Measurements from ENCODE around the gene PMS1.
"Not testable (repeated sequence)": the region's sequence is repeated elsewhere in the genome, so short reads cannot be mapped to it uniquely, and the experiment has no call there.

PMS1 gene

DNA sequence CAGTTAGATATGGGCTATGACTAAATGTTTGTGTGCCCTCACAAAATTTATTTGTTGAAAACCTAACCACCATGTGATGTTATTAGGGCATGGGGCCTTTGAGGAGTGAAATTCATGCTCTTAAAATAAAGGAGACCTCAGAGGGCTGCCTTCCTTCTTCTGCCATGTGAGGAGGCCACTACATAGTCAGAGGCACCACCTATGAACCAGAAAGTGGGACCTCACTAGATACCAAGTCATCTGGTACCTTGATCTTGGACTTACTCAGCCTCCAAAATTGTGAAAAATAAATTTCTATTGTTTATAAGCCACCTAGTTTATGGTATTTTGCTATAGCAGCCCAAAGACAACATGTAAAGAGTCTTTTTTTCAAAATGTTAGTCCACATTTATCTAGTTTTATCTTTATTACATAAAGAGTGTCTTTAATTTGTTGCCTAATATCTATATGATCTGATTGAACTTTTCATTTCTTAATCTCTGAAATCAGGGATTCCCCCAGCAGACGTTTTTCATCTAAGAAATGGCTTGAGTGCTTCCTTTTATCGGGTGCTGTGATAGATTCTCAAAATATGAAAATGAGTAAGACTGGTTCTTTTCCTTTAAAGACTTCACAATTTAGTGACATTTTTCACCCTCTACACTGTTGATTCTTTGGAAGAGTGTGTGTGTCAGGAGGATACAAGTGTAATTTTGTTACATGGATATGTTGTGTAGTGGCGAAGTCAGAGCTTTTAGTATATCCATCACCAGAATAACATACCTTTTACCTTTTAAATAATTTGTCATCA lies 34.2 kb downstream of the PMS1 start:
- peaks cover 30% of the 10 kb centered on the region for H3K36me3 ChIP-seq (ENCODE audit: control insufficient read depth, insufficient read depth, low read length)
- no peaks in the 10 kb centered on the region for H3K4me1 ChIP-seq (ENCODE audit: control insufficient read depth, insufficient read depth, low read length, poor library complexity, severe bottlenecking)
- WGBS, 2 experiments (ENCODE audit: insufficient coverage in 2 of 2), result 100% methylated on average over 2 of the region's 3 CpGs; no CpG with 5 or more reads in 1 of the 2 experiments
- H3K4me3 ChIP-seq (ENCODE audit: extremely low read depth, insufficient read depth, low read length, poor library complexity, severe bottlenecking), result no peak overlapping the region
- H3K9me3 ChIP-seq (ENCODE audit: control insufficient read depth, low read length), result no peaks in the 10 kb centered on the region
- H3K27ac ChIP-seq (ENCODE audit: low read depth, low read length, severe bottlenecking), result no peak overlapping the region

- H3K9me3 ChIP-seq (ENCODE audit: control insufficient read depth, low read length), result no peaks in the 10 kb centered on the region
- H3K4me3 ChIP-seq (ENCODE audit: extremely low read depth, insufficient read depth, low read length, poor library complexity, severe bottlenecking), result no peak overlapping the region
- no peaks in the 10 kb centered on the region for H3K4me1 ChIP-seq (ENCODE audit: control insufficient read depth, insufficient read depth, low read length, poor library complexity, severe bottlenecking)
- H3K27ac ChIP-seq (ENCODE audit: low read depth, low read length, severe bottlenecking), result no peak overlapping the region
- no CpG with 5 or more reads among the region's 1 CpG for WGBS, 2 experiments (ENCODE audit: insufficient coverage in 2 of 2)
- peaks cover 23% of the 10 kb centered on the region for H3K36me3 ChIP-seq (ENCODE audit: control insufficient read depth, insufficient read depth, low read length)
Measured at GRCh38 chr2:189819297-189819704, 35.1 kb downstream of the PMS1 start.

GRCh38 chr2:189821953-189822748 lies 37.9 kb downstream of the PMS1 start:
- 92 to 93% methylated on average over 14 to 25 of the region's 33 CpGs for WGBS, 2 experiments (ENCODE audit: insufficient coverage in 2 of 2)
- H3K36me3 ChIP-seq (ENCODE audit: control insufficient read depth, insufficient read depth, low read length), result peaks cover 14% of the 10 kb centered on the region
- peaks cover 4% of the 10 kb centered on the region for H3K4me1 ChIP-seq (ENCODE audit: control insufficient read depth, insufficient read depth, low read length, poor library complexity, severe bottlenecking)
- no peak overlapping the region for H3K27ac ChIP-seq (ENCODE audit: low read depth, low read length, severe bottlenecking)
- H3K9me3 ChIP-seq (ENCODE audit: control insufficient read depth, low read length), result no peaks in the 10 kb centered on the region
- no peak overlapping the region for H3K4me3 ChIP-seq (ENCODE audit: extremely low read depth, insufficient read depth, low read length, poor library complexity, severe bottlenecking)

GRCh38 chr2:189824694-189825396 lies 40.6 kb downstream of the PMS1 start:
- H3K9me3 ChIP-seq (ENCODE audit: control insufficient read depth, low read length), result no peaks in the 10 kb centered on the region
- no peak overlapping the region for H3K27ac ChIP-seq (ENCODE audit: low read depth, low read length, severe bottlenecking)
- peaks cover 5% of the 10 kb centered on the region for H3K36me3 ChIP-seq (ENCODE audit: control insufficient read depth, insufficient read depth, low read length)
- H3K4me1 ChIP-seq (ENCODE audit: control insufficient read depth, insufficient read depth, low read length, poor library complexity, severe bottlenecking), result peaks cover 4% of the 10 kb centered on the region
- WGBS, 2 experiments (ENCODE audit: insufficient coverage in 2 of 2), result 100% methylated on average over 2 of the region's 3 CpGs; no CpG with 5 or more reads in 1 of the 2 experiments
- H3K4me3 ChIP-seq (ENCODE audit: extremely low read depth, insufficient read depth, low read length, poor library complexity, severe bottlenecking), result no peak overlapping the region

DNA sequence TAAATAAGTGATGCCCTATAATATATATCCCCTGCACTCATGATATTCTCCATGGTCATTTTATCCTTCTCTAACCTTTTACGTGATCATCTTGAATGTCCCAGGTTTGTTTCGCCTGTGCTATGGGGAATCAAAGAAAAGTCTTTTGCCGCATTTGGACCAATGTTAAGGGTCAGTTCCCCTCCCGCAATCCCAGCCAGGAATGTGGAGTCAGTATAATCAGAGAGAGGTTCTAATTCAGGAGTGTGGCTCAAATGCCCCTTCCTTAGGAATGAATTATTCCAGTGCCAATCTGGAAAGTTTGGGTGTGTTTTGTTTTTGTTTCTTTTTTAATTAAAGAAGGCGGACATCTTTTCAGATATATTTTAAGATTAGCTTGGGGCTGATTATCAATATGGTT lies 41.8 kb downstream of the PMS1 start:
- WGBS, 2 experiments (ENCODE audit: insufficient coverage in 2 of 2), result 100% methylated on average over 1 of the region's 5 CpGs; no CpG with 5 or more reads in 1 of the 2 experiments
- peaks cover 5% of the 10 kb centered on the region for H3K36me3 ChIP-seq (ENCODE audit: control insufficient read depth, insufficient read depth, low read length)
- no peak overlapping the region for H3K4me3 ChIP-seq (ENCODE audit: extremely low read depth, insufficient read depth, low read length, poor library complexity, severe bottlenecking)
- no peak overlapping the region for H3K27ac ChIP-seq (ENCODE audit: low read depth, low read length, severe bottlenecking)
- peaks cover 4% of the 10 kb centered on the region for H3K4me1 ChIP-seq (ENCODE audit: control insufficient read depth, insufficient read depth, low read length, poor library complexity, severe bottlenecking)
- H3K9me3 ChIP-seq (ENCODE audit: control insufficient read depth, low read length), result no peaks in the 10 kb centered on the region

- Histone ChIP-seq H3K27ac (ENCODE audit: low read depth, low read length, severe bottlenecking) (no peak overlapping the region), H3K36me3 (ENCODE audit: control insufficient read depth, insufficient read depth, low read length) (no peaks in the 10 kb centered on the region), H3K9me3 (ENCODE audit: control insufficient read depth, low read length) (no peaks in the 10 kb centered on the region), H3K4me1 (ENCODE audit: control insufficient read depth, insufficient read depth, low read length, poor library complexity, severe bottlenecking) (peaks cover 4% of the 10 kb centered on the region), H3K4me3 (ENCODE audit: extremely low read depth, insufficient read depth, low read length, poor library complexity, severe bottlenecking) (no peak overlapping the region)
- WGBS, 2 experiments (ENCODE audit: insufficient coverage in 2 of 2), result 90 to 100% methylated on average over 2 to 3 of the region's 4 CpGs
Measured at GRCh38 chr2:189829102-189829833, 45.0 kb downstream of the PMS1 start.

- Histone ChIP-seq H3K27ac (ENCODE audit: low read depth, low read length, severe bottlenecking) (no peak overlapping the region), H3K4me3 (ENCODE audit: extremely low read depth, insufficient read depth, low read length, poor library complexity, severe bottlenecking) (no peak overlapping the region), H3K9me3 (ENCODE audit: control insufficient read depth, low read length) (no peaks in the 10 kb centered on the region), H3K36me3 (ENCODE audit: control insufficient read depth, insufficient read depth, low read length) (no peaks in the 10 kb centered on the region), H3K4me1 (ENCODE audit: control insufficient read depth, insufficient read depth, low read length, poor library complexity, severe bottlenecking) (peaks cover 4% of the 10 kb centered on the region)
- WGBS, 2 experiments (ENCODE audit: insufficient coverage in 2 of 2), result 100% methylated on average over 1 of the region's 1 CpG; no CpG with 5 or more reads in 1 of the 2 experiments
Measured at GRCh38 chr2:189830510-189830909, 46.3 kb downstream of the PMS1 start.

GRCh38 chr2:189834059-189834458 lies 49.8 kb downstream of the PMS1 start:
- H3K9me3 ChIP-seq (ENCODE audit: control insufficient read depth, low read length), result no peaks in the 10 kb centered on the region
- H3K36me3 ChIP-seq (ENCODE audit: control insufficient read depth, insufficient read depth, low read length), result no peaks in the 10 kb centered on the region
- 86 to 96% methylated on average over 3 of the region's 3 CpGs for WGBS, 2 experiments (ENCODE audit: insufficient coverage in 2 of 2)
- H3K4me3 ChIP-seq (ENCODE audit: extremely low read depth, insufficient read depth, low read length, poor library complexity, severe bottlenecking), result no peak overlapping the region
- H3K27ac ChIP-seq (ENCODE audit: low read depth, low read length, severe bottlenecking), result no peak overlapping the region
- H3K4me1 ChIP-seq (ENCODE audit: control insufficient read depth, insufficient read depth, low read length, poor library complexity, severe bottlenecking), result no peaks in the 10 kb centered on the region

GRCh38 chr2:189834642-189835041 lies 50.4 kb downstream of the PMS1 start:
- not testable (repeated sequence) for H3K27ac ChIP-seq (ENCODE audit: low read depth, low read length, severe bottlenecking); H3K4me3 ChIP-seq (ENCODE audit: extremely low read depth, insufficient read depth, low read length, poor library complexity, severe bottlenecking); H3K36me3 ChIP-seq (ENCODE audit: control insufficient read depth, insufficient read depth, low read length); H3K4me1 ChIP-seq (ENCODE audit: control insufficient read depth, insufficient read depth, low read length, poor library complexity, severe bottlenecking); H3K9me3 ChIP-seq (ENCODE audit: control insufficient read depth, low read length)
- WGBS, 2 experiments (ENCODE audit: insufficient coverage in 2 of 2), result 69 to 78% methylated on average over 1 of the region's 1 CpG

Data from mesodermal cell (in vitro differentiated cells).